Gastroesophageal sphincter (tissue), 3 donors: ENCODE data around the gene TCF12.

ENCODE experiments used
- EP300 ChIP-seq: sonication (generic); formaldehyde crosslinking; IDR thresholded peaks from one replicate; pipeline ENCODE4 v1.6.1; 2017; ENCODE audit warnings: antibody characterized with exemption, mild to moderate bottlenecking
- POLR2A ChIP-seq, 2 donors: fragments of 450-650 bp; IDR thresholded peaks; one replicate each; pipeline ENCODE4 v1.6.1; 2017; ENCODE audit warnings: antibody characterized with exemption in 2 of 2, mild to moderate bottlenecking in 2 of 2, moderate library complexity in 1 of 2
- POLR2AphosphoS5 ChIP-seq: sonication (generic); formaldehyde crosslinking; IDR thresholded peaks from one replicate; pipeline ENCODE4 v1.6.1; 2017; ENCODE audit warnings: antibody characterized with exemption
- TF ChIP-seq, protein P1 (sequence below), 4 experiments: fragments of 200-600 bp in 2 of 4; fragments of 450-650 bp in 2 of 4; sonication (generic) in 1 of 4; IDR thresholded peaks; one replicate each; pipeline ENCODE4 v1.5.1; 2017 to 2019; ENCODE audit warnings: antibody characterized with exemption in 4 of 4, mild to moderate bottlenecking in 2 of 4, moderate library complexity in 2 of 4

DNA sequence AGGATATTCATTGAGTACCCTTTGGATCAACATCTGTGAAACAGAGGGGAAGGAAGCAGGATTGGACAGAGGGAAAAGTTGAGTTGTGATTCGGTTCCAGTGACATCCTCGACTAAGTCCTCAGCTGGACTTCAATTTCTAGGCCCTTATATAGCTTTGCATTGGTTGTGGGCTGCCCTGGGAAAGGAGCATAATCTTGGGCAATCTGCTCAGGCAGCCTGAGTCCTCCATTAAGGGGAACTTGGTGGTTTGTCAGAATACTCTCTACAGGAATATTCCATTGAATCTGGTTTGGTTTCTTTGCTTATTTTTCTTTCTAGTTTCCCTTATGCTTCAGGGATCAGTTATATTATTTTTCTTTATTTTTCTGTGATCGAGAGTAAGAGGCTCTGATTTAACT is 94.1 kb downstream of the TCF12 start:
- TF ChIP-seq, protein P1, sequence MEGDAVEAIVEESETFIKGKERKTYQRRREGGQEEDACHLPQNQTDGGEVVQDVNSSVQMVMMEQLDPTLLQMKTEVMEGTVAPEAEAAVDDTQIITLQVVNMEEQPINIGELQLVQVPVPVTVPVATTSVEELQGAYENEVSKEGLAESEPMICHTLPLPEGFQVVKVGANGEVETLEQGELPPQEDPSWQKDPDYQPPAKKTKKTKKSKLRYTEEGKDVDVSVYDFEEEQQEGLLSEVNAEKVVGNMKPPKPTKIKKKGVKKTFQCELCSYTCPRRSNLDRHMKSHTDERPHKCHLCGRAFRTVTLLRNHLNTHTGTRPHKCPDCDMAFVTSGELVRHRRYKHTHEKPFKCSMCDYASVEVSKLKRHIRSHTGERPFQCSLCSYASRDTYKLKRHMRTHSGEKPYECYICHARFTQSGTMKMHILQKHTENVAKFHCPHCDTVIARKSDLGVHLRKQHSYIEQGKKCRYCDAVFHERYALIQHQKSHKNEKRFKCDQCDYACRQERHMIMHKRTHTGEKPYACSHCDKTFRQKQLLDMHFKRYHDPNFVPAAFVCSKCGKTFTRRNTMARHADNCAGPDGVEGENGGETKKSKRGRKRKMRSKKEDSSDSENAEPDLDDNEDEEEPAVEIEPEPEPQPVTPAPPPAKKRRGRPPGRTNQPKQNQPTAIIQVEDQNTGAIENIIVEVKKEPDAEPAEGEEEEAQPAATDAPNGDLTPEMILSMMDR (IDR thresholded peaks at IDR 0.05), result no peak
- TF ChIP-seq POLR2A (IDR thresholded peaks at IDR 0.05) (no peak), POLR2AphosphoS5 (no peak), EP300 (no peak)
